ENCODE results near the gene PCDHGA5. TPM values are rescaled to one million over a fixed set of nuclear protein-coding genes. Genes with fewer than 3 reads are reported as not detected.
"Not testable (repeated sequence)": the region's sequence is repeated elsewhere in the genome, so short reads cannot be mapped to it uniquely, and the experiment has no call there.

PCDHGA5 gene
- 0.58 and 0.62 TPM in 2 replicates for total RNA-seq (2014; rRNA removed; shearing (Covaris generic))
- polyA plus RNA-seq (2014; cell fraction: nucleus; rRNA removed), result 0.74 and 0.82 TPM in 2 replicates

DNA sequence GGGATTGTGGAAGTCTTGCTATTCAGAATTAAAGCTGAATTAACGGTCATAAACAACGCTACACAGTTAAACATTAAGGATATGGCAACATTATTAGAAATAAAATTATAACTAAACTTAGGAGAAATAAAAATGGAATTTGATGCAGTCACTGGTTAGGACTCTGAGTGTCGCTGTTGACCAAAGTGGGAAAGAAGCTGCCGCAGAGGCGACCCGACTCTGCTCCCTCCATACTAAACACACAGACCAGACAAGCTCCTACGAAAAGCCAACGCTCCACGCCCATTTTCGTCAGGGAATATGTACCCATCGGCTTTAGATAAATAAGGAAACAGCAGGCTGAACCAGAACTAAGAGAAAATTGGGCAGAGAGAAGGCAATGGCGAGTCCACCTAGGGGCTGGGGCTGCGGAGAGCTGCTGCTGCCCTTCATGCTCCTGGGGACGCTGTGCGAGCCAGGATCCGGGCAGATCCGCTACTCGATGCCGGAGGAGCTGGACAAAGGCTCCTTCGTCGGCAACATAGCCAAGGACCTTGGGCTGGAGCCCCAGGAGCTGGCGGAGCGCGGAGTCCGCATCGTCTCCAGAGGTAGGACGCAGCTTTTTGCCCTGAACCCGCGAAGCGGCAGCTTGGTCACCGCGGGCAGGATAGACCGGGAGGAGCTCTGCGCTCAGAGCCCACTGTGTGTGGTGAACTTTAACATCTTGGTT, at the start of gene PCDHGA5:
Gene PCDHGA5 (plus strand): TSS at position 211 of the 709 bp plus-strand sequence. CDS start 169 bp downstream, at position 380.
- no peak for DNase-seq (ENCODE audit: extremely low read depth, low read depth)

DNA sequence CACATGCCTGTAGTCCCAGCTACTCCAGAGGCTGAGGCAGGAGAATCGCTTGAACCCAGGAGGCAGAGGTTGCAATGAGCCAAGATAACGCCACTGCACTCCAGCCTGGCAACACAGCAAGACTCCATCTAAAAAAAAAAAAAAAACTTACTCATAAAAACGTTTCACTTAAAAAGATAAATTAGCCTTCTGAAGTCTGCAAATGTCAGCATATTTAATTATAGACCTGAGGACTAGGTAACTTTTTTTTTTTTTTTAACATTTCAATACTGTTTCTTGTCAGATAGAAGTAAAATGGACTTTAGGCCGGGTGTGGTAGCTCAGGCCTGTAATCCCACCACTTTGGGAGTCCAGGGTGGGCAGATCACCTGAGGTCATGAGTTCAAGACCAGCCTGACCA, 47.0 kb upstream of the PCDHGA5 start:
- DNase-seq (ENCODE audit: extremely low read depth, low read depth), result not testable (repeated sequence)

DNA sequence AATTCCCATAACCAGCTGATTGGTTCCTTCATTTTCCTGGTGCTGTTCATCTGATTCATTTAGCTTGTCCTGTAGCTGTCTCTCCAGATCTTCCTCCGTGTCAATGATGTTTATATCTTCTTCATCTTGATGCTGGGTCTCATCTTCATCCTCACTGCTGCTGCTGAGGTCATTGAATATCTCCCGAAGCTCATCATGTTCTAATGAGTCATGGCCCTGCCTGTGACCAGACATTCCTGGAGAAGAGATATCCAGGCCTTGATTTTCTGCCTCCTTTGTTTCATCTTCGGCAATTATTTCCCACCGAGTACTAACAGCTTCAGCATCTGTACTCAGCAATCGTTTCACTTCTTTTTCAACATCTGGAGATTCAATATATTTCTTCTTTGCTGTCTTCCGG, 44.8 kb upstream of the PCDHGA5 start:
- no peak for DNase-seq (ENCODE audit: extremely low read depth, low read depth)

DNA sequence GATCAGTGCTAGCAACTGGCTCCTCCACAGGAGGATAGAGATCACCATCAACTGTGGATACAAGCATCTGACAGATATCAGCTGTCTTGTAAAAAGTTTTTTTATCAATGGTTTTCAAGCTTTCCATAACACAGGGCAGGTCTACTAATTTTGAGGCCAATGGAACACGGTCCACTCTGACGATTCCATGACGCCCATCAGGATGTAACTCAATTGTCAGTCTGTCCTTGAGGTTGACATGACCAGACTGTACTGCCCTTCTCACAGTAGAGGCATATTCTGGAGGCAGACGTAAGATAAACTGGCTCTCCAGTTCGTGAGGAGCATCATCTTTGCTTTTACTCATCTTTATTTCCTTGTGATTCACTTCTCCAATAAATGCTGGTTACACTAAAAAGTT, 44.3 kb upstream of the PCDHGA5 start:
- DNase-seq (ENCODE audit: extremely low read depth, low read depth), result no peak

DNA sequence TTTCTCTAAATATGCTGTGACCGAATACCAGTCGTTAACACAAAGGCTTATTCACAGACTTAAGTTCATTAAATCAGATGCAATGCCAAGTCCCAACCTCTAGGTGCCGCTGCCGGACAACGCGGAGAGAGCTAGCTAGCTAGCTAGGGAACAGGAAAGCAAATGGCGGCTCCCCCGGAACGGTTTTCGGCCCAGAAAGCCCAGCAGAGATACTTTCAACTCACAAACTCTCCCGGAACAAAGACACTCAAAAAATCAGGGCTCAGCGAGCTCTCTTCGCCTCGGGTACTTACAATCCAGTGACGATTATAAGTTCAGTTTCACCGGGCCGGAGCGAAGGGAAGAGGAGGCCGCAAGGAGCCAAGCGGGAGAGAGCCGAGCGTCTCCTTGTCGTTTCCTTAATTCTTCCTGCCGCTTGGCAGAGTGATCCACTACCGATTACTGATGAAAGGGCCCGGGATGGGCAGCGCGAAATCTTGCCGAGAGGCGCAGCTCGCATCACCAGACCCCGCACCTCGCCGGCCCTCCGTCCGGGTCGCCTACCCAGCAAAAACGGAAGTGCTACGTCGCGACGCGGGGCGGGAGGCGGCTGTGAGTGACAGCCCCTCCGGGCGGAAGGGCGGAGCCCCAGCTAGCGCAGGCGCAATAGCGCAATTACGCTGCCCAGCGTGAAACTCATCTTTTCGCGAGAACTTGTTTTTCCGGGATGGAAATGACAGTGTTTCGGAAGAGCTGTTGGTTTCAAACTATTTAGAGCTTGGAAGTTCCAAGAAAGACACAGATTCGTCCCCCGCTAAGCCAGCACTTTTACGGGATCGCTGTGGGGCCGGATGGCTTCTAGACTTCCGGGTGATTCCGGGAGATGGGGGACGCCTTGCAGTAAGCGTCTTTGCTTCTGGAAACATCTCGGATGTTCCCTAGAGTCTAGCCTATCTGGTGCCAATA, 43.5 kb upstream of the PCDHGA5 start, which contains the start of gene TAF7:
Gene TAF7 (minus strand): TSS at position 560 of the 945 bp plus-strand sequence. CDS start 740 bp downstream, outside the sequence.
- DNase-seq (ENCODE audit: extremely low read depth, low read depth), result peak; percentile 94

DNA sequence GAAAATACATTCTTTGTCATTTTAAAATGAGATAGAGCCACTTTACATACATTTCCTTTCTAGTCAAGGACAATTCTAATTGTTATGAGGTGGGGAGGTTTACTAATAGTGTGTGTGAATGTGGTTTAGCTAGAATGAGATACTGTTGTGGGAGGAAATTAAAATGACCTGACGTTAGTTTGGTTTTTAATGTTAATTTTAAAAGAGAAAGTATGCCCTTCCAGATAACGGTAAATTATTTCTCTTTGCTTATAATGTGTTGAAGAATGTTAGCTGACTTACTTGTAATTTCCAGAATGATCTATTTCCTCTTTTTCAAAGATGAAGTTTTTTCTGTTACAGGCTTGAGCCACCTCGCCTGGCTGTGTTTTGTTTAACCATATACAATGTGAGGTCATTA, 41.7 kb upstream of the PCDHGA5 start:
- no peak for DNase-seq (ENCODE audit: extremely low read depth, low read depth)

DNA sequence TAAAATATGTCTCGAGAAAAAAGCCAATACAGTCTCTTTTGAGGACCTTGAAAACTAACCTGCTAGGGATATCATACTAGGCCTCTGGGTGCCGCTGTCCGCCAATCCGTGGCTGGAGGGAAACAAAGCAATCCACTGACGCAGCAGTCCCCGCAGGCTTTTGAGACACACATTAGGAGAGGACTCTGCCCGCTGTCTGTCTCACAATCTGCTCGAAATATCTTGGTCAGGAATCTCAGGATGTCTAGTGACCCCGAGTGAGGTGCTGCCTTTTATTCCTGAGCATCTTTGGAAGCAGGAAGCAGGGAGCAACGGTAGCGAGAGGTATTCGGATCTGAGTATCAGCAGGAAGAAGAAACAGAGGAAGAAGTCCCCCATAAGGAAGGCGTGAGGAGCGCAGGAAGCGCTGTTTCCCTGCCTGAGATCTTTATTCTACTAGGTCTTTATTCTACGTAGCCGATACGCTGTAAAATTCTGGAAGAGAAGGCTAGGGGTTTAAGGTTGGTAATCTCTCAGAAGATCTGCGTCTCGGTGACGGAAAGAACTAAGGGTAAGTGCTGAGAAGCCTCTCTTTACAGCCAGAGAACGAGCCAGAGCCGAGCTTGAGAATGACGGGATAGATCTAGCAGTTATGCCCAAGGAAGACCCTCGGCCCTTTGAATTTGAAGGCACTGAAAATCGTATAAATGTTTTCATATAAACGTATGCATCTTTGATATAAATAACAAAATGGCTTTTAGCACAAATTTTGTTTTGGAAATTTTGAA, 37.7 kb upstream of the PCDHGA5 start:
- peak; percentile 80 for DNase-seq (ENCODE audit: extremely low read depth, low read depth)

DNA sequence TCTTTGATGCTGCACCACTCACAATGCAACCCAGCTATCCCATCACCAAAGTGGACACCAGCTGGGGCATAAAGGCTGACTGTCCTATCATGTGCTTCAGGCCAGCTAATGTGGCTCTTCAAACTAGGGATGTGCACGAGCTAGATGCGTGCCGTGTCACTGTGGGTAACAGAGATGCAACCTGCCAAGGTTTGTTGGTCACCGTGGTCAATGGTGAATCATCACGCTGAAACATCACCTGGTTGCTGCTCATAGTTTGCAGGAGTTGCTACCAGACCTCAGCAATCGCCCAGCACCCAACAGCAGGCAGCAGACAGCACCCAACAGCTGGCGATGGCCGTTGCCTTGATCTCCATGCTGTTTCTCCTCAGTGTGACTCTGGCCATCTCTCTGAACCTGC, 35.7 kb upstream of the PCDHGA5 start:
- DNase-seq (ENCODE audit: extremely low read depth, low read depth), result no peak

DNA sequence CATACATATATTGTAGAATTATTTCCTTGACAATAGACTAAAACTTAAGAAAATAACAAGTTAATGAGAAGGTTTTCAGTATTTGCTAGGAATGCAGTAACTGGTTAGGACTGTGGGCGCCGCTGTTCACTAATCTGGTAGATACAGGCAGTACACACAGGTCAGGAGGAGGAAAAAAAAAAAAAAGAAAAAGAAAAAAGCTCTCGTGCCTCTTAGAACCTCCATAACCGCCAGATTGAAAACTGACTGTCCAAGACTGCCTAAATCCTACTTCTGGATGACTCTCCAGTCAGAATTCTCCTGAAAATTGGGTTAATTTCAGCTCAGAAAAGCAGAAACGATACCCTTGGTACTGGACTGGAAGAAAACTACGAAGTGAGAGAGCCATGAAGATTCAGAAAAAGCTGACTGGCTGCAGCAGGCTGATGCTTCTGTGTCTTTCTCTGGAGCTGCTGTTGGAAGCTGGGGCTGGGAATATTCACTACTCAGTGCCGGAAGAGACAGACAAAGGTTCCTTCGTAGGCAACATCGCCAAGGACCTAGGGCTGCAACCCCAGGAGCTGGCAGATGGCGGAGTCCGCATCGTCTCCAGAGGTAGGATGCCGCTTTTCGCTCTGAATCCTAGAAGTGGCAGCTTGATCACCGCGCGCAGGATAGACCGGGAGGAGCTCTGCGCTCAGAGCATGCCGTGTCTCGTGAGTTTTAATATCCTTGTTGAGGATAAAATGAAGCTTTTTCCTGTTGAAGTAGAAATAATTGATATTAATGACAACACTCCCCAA, 33.5 kb upstream of the PCDHGA5 start, which contains the start of gene PCDHGA1:
Gene PCDHGA1 (plus strand): TSS at position 216 of the 782 bp plus-strand sequence.
- DNase-seq (ENCODE audit: extremely low read depth, low read depth), result peak; percentile 46

DNA sequence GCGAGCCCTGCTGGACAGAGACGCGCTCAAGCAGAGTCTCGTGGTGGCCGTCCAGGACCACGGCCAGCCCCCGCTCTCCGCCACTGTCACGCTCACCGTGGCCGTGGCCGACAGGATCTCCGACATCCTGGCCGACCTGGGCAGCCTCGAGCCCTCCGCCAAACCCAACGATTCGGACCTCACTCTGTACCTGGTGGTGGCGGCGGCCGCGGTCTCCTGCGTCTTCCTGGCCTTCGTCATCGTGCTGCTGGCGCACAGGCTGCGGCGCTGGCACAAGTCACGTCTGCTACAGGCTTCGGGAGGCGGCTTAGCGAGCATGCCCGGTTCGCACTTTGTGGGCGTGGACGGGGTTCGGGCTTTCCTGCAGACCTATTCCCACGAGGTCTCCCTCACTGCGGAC, 31.4 kb upstream of the PCDHGA5 start:
- DNase-seq (ENCODE audit: extremely low read depth, low read depth), result not testable (repeated sequence)

DNA sequence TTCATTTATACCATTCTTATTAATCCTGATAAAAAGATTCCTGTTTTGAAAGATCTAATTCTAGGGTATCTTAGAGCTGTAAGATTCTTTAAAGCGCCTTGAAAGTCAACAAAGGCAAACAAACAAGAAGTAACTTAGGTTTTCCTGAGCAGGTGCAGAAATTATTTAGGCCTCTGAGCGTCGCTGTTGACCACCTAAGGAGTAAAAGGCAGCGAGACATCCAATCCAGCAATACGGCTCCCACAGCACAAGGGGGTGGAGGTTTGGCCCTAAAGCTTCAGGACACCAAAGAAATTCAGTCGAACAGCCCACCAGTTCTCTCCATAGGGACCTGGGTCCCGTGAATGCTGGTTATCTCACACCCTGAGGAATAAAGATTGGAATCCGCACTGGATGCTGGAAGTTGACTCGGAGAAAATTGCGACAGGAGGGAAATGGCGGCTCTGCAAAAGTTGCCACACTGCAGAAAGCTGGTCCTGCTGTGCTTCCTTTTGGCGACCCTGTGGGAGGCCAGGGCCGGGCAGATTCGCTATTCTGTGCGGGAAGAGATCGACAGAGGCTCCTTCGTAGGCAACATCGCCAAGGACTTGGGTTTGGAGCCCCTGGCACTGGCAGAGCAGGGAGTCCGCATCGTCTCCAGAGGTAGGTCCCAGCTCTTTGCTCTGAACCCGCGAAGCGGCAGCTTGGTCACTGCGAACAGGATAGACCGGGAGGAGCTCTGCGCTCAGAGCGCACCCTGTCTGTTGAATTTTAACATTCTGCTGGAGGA, 25.2 kb upstream of the PCDHGA5 start, which contains the start of gene PCDHGA2:
Gene PCDHGA2 (plus strand): TSS at position 223 of the 769 bp plus-strand sequence.
- no peak for DNase-seq (ENCODE audit: extremely low read depth, low read depth)

DNA sequence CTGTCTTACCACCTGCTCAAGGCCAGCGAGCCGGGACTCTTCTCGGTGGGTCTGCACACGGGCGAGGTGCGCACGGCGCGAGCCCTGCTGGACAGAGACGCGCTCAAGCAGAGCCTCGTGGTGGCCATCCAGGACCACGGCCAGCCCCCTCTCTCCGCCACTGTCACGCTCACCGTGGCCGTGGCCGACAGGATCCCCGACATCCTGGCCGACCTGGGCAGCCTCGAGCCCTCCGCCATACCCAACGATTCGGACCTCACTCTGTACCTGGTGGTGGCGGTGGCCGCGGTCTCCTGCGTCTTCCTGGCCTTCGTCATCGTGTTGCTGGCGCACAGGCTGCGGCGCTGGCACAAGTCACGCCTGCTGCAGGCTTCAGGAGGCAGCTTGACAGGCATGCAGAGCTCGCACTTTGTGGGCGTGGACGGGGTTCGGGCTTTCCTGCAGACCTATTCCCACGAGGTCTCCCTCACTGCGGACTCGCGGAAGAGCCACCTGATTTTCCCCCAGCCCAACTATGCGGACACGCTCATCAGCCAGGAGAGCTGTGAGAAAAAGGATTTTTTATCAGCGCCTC, 23.1 kb upstream of the PCDHGA5 start:
- not testable (repeated sequence) for DNase-seq (ENCODE audit: extremely low read depth, low read depth)

DNA sequence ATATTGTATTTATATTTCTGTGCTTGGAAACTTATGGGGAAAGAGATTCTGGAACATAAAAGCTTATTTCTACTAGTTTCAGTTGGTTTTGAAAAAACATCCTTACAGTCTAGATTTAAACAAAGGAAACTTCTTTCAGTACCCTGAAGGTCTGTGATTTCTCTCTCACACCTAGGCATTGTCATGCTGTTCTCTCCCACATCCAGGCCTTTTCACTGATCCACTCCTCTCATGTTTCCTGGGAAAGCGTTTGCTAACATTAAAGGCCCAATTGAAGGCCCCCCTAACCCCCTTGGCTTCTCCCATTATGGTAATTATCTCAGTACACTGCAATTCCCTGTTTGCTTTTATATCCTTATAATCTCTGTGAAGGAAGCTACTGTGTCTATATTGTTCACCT, 21.2 kb upstream of the PCDHGA5 start:
- DNase-seq (ENCODE audit: extremely low read depth, low read depth), result no peak

DNA sequence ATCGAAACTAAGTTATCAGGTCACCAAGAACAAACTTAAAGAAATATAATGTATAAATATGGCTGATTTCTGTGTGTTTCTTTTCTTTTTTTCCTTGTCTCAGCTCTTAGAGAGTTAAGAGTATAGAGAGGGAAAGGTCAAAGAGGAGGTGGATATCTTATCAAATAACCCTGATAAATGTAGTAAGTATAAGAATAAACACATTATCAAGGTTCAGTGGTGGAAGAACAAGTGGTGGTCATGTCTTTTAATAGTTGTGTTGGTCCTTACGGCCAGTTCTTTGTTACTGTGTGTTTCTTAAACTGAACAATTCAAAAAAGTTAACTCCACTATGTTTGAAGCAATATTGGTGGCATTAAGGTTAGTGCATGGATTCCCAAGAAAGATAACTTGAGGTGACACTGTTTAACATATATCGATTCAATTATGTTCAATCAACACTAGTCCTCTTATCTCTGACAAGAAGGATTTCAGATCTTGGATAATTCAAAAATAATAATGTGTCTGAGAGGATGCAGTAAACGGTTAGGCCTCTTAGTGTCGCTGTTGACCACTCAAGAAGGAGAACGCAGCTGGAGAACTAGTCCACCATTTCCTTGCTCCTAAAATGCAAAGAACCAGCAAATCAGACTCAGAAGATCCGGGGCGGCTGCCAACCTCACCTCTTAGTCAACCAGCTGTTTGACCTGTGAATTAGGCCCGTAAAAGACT, 20.6 kb upstream of the PCDHGA5 start, which contains the start of gene PCDHGA3:
Gene PCDHGA3 (plus strand): TSS at position 588 of the 711 bp plus-strand sequence. CDS start 205 bp downstream, outside the sequence.
- no peak for DNase-seq (ENCODE audit: extremely low read depth, low read depth)

DNA sequence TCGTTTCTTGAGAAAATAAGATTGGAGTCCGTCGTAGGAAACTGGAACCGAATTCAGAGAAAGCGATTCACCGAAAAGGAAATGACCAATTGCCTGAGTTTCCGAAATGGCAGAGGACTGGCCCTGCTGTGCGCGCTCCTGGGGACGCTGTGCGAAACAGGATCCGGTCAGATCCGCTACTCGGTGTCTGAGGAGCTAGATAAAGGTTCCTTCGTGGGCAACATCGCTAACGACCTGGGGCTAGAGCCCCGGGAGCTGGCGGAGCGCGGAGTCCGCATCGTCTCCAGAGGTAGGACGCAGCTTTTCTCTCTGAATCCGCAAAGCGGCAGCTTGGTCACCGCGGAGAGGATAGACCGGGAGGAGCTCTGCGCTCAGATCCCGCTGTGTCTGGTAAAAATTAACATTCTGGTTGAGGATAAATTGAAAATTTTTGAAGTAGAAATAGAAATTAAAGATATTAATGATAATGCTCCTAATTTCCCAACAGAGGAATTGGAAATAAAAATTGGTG, 20.0 kb upstream of the PCDHGA5 start:
- no peak for DNase-seq (ENCODE audit: extremely low read depth, low read depth)

DNA sequence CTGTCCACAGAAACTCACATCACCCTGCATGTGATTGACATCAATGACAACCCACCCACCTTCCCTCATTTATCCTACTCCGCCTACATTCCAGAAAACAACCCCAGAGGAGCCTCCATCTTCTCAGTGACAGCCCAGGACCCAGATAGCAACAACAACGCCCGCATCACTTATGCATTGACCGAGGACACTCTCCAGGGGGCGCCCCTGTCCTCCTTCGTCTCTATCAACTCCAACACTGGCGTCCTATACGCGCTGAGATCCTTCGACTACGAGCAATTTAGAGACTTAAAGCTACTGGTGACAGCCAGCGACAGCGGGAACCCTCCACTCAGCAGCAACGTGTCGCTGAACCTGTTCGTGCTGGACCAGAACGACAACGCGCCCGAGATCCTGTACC, 18.6 kb upstream of the PCDHGA5 start:
- DNase-seq (ENCODE audit: extremely low read depth, low read depth), result no peak

DNA sequence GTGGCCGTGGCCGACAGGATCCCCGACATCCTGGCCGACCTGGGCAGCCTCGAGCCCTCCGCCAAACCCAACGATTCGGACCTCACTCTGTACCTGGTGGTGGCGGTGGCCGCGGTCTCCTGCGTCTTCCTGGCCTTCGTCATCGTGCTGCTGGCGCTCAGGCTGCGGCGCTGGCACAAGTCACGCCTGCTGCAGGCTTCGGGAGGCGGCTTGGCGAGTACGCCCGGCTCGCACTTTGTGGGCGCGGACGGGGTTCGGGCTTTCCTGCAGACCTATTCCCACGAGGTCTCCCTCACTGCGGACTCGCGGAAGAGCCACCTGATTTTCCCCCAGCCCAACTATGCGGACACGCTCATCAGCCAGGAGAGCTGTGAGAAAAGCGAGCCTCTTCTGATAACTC, 17.9 kb upstream of the PCDHGA5 start:
- DNase-seq (ENCODE audit: extremely low read depth, low read depth), result not testable (repeated sequence)
